Body of pancreas (tissue), 4 donors: ENCODE results near the gene BSDC1.

Experiments
- CTCF ChIP-seq, 7 experiments: fragments of 450-650 bp in 4 of 7; fragments of 200-600 bp in 3 of 7; sonication (generic) in 3 of 7; IDR thresholded peaks; one replicate each; pipeline ENCODE4 v1.5.1; 2016 to 2019; ENCODE audit warnings: antibody characterized with exemption in 7 of 7
- POLR2A ChIP-seq, 3 donors: fragments of 450-650 bp; IDR thresholded peaks; one replicate each; pipeline ENCODE4 v1.6.1; 2016; ENCODE audit warnings: antibody characterized with exemption in 3 of 3, mild to moderate bottlenecking in 2 of 3

- TF ChIP-seq CTCF (IDR thresholded peaks at IDR 0.05), result no peak
- TF ChIP-seq POLR2A (IDR thresholded peaks at IDR 0.05), result no peak
Measured at GRCh38 chr1:32361308-32361673, 33.0 kb downstream of the BSDC1 start.
